GM23338 (cell line): ENCODE measurements around the gene MPPED1. TPM values are rescaled to one million over a fixed set of nuclear protein-coding genes. Genes with fewer than 3 reads are reported as not detected.

Experiments used
- ATAC-seq: fragments of 200-7000 bp; cut with Tn5 transposase; 3 replicates; pipeline ENCODE4 v1.9.1; 2020
- DNase-seq: peaks from one replicate; pipeline ENCODE4 v3.0.0-alpha.2; 2015; ENCODE audit warnings: low spot score
- H2AFZ ChIP-seq: fragments of 200-600 bp; sonication (generic); 2 replicates; pipeline ENCODE4 v1.8.0; 2016; ENCODE audit warnings: antibody characterized with exemption, mild to moderate bottlenecking, moderate library complexity
- H3F3A ChIP-seq: fragments of 200-600 bp; sonication (generic); replicated peaks from 2 replicates; pipeline ENCODE4 v1.8.0; 2017; ENCODE audit warnings: antibody characterized with exemption, mixed run types, low read depth
- H3K27ac ChIP-seq: fragments of 200-600 bp; sonication (generic); 2 replicates; pipeline ENCODE4 v1.6.1; 2016; ENCODE audit warnings: low read depth
- H3K27me3 ChIP-seq: fragments of 200-600 bp; sonication (generic); 2 replicates; pipeline ENCODE4 v1.8.0; 2016; ENCODE audit warnings: mild to moderate bottlenecking, mixed run types, moderate library complexity; ENCODE audit not compliant: insufficient read depth
- H3K36me3 ChIP-seq: fragments of 200-600 bp; sonication (generic); 2 replicates; pipeline ENCODE4 v1.8.0; 2016; ENCODE audit warnings: mild to moderate bottlenecking; ENCODE audit not compliant: insufficient read depth
- H3K4me1 ChIP-seq: fragments of 200-600 bp; sonication (generic); 2 replicates; pipeline ENCODE4 v1.8.0; 2016; ENCODE audit warnings: mild to moderate bottlenecking, moderate library complexity; ENCODE audit not compliant: insufficient read depth
- H3K4me2 ChIP-seq: fragments of 200-600 bp; sonication (generic); 2 replicates; pipeline ENCODE4 v1.7.1; 2017; ENCODE audit warnings: mixed run types
- H3K4me3 ChIP-seq: fragments of 200-600 bp; sonication (generic); 2 replicates; pipeline ENCODE4 v1.6.1; 2016; ENCODE audit warnings: mixed run types
- H3K79me2 ChIP-seq: fragments of 200-600 bp; sonication (generic); replicated peaks from 2 replicates; pipeline ENCODE4 v1.8.0; 2017; ENCODE audit warnings: mild to moderate bottlenecking; ENCODE audit not compliant: insufficient read depth
- H3K9me2 ChIP-seq: fragments of 200-600 bp; sonication (generic); 2 replicates; pipeline ENCODE4 v1.8.0; 2017; ENCODE audit not compliant: insufficient read depth
- H4K20me1 ChIP-seq: fragments of 200-600 bp; sonication (generic); replicated peaks from 2 replicates; pipeline ENCODE4 v1.8.0; 2017; ENCODE audit warnings: mild to moderate bottlenecking; ENCODE audit not compliant: insufficient read depth
- H3K27ac Mint-ChIP-seq: 2 replicates; pipeline ENCODE4 v1.8.0; 2020; ENCODE audit warnings: inconsistent platforms, mild to moderate bottlenecking, moderate library complexity, mixed read lengths
- H3K27me3 Mint-ChIP-seq: 3 replicates; pipeline ENCODE4 v1.8.0; 2022; ENCODE audit warnings: low read depth, mild to moderate bottlenecking, moderate library complexity, mixed read lengths, inconsistent platforms; ENCODE audit not compliant: insufficient read depth, poor library complexity
- H3K36me3 Mint-ChIP-seq: 3 replicates; pipeline ENCODE4 v1.8.0; 2021; ENCODE audit warnings: low read depth, mild to moderate bottlenecking, inconsistent platforms, moderate library complexity, mixed read lengths
- H3K4me1 Mint-ChIP-seq: 3 replicates; pipeline ENCODE4 v1.8.0; 2020; ENCODE audit warnings: mild to moderate bottlenecking, inconsistent platforms, mixed read lengths
- H3K4me3 Mint-ChIP-seq: 3 replicates; pipeline ENCODE4 v1.8.0; 2021; ENCODE audit warnings: moderate library complexity, mild to moderate bottlenecking, inconsistent platforms, mixed read lengths
- H3K9me3 Mint-ChIP-seq: 3 replicates; pipeline ENCODE4 v1.8.0; 2020; ENCODE audit warnings: moderate library complexity, mild to moderate bottlenecking, inconsistent platforms, mixed read lengths
- CREB1 ChIP-seq: fragments of 250-450 bp; sonication (Bioruptor Pico); IDR thresholded peaks from 2 replicates; pipeline ENCODE4 v1.5.0; 2020; ENCODE audit warnings: low read depth, mild to moderate bottlenecking, moderate library complexity
- EZH2phosphoT487 ChIP-seq: fragments of 200-600 bp; sonication (generic); IDR thresholded peaks from one replicate; pipeline ENCODE4 v1.8.1; 2018; ENCODE audit warnings: antibody characterized with exemption; ENCODE audit not compliant: unreplicated experiment
- JUNB ChIP-seq: IDR thresholded peaks from one replicate; pipeline ENCODE4 v1.6.1; 2016; ENCODE audit warnings: antibody characterized with exemption; ENCODE audit not compliant: unreplicated experiment
- NANOG ChIP-seq: IDR thresholded peaks from 2 replicates; pipeline ENCODE4 v1.6.1; 2016; ENCODE audit warnings: antibody characterized with exemption, borderline replicate concordance
- POLR2AphosphoS5 ChIP-seq: IDR thresholded peaks from 2 replicates; pipeline ENCODE4 v1.6.1; 2016; ENCODE audit warnings: antibody characterized with exemption, low read depth
- STAT1 ChIP-seq: IDR thresholded peaks from one replicate; pipeline ENCODE4 v1.6.1; 2016; ENCODE audit warnings: antibody characterized with exemption; ENCODE audit not compliant: unreplicated experiment
- ZNF114 ChIP-seq: fragments of 250-450 bp; sonication (Bioruptor Pico); IDR thresholded peaks from 2 replicates; pipeline ENCODE4 v1.5.0; 2020; ENCODE audit warnings: mild to moderate bottlenecking, moderate library complexity
- ZNF331 ChIP-seq: fragments of 250-450 bp; sonication (Bioruptor Pico); IDR thresholded peaks from 2 replicates; pipeline ENCODE4 v1.5.0; 2020; ENCODE audit warnings: low read depth, mild to moderate bottlenecking, moderate library complexity
- polyA plus RNA-seq: library from polyadenylated mRNA; unstranded; fragments of >200 nt; fragmentation: Nextera tagmentation; extraction: Ambion mirVana; gene quantifications from 2 replicates; pipeline ENCODE4 v1.2.1, GENCODE V29; 2016
- total RNA-seq: library from RNA; depleted of rRNA; stranded (reverse); fragments of >200 nt; shearing (Covaris generic); gene quantifications from 2 replicates; pipeline ENCODE4 v1.2.3, GENCODE V29; 2014
- TF ChIP-seq, protein P1 (sequence below), 2 experiments: fragments of 200-600 bp in 1 of 2; sonication (generic) in 1 of 2; conservative IDR thresholded peaks; 2 replicates each; pipeline versions ENCODE4 v1.5.1 to v1.6.1; 2016 to 2017; ENCODE audit warnings: antibody characterized with exemption in 2 of 2, low read depth in 2 of 2, mild to moderate bottlenecking in 2 of 2, moderate library complexity in 1 of 2
- TF ChIP-seq, protein P2 (sequence below): IDR thresholded peaks from one replicate; pipeline ENCODE4 v1.6.1; 2018; ENCODE audit warnings: antibody characterized with exemption; ENCODE audit not compliant: unreplicated experiment
- TF ChIP-seq, protein P3 (sequence below): fragments of 250-450 bp; sonication (Bioruptor Pico); IDR thresholded peaks from 2 replicates; pipeline ENCODE4 v1.5.0; 2020; ENCODE audit warnings: mild to moderate bottlenecking, moderate library complexity
- TF ChIP-seq, protein P4 (sequence below): IDR thresholded peaks from 2 replicates; pipeline ENCODE4 v1.6.1; 2016; ENCODE audit warnings: antibody characterized with exemption

The MPPED1 gene
- total and polyA plus RNA-seq, 2 experiments from 2014 or later: 0.56 TPM; not detected in 1

DNA sequence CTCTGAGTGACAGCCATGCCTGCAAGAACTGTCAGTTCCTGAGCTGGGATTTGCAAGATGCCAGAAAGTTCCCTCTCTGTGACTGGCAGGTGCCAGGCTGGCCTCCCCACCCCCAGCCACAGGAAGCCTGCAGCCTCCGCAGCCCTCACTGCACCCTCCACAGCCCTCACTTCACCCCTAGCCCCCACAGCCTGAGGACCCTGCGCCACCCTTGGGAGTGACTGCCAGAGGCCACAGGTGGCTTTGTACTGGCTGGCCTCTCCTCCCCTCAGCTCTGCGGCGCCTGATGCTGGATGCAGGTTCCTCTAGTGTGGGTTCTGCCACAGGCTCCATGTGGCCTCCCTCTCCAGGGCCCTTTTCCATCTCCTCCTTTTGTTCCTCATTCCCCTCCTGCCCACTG lies 28.7 kb downstream of the MPPED1 start:
- Histone ChIP-seq H3F3A (no peaks in the 10 kb centered on the region), H3K4me3 (no peak overlapping the region), H3K4me1 (no peaks in the 10 kb centered on the region), H3K27ac (no peak overlapping the region), H3K79me2 (no peaks in the 10 kb centered on the region), H3K36me3 (no peaks in the 10 kb centered on the region), H2AFZ (no peak overlapping the region), H3K27me3 (no peaks in the 10 kb centered on the region), H3K9me2 (no peaks in the 10 kb centered on the region), H3K4me2 (no peak overlapping the region), H4K20me1 (no peaks in the 10 kb centered on the region)
- no peak for DNase-seq
- Mint-ChIP-seq H3K4me3 (no peak overlapping the region), H3K27me3 (peaks cover 3% of the 10 kb centered on the region), H3K4me1 (peaks cover 16% of the 10 kb centered on the region), H3K36me3 (no peaks in the 10 kb centered on the region), H3K9me3 (no peaks in the 10 kb centered on the region), H3K27ac (no peak overlapping the region)
- no peak for ATAC-seq
- TF ChIP-seq CREB1 (CRISPR knock-in tag) (no peak), EZH2phosphoT487 (no peak), ZNF114 (CRISPR knock-in tag) (no peak), STAT1 (no peak), POLR2AphosphoS5 (no peak), JUNB (no peak), NANOG (no peak), ZNF331 (CRISPR knock-in tag) (no peak)
- TF ChIP-seq, protein P1, sequence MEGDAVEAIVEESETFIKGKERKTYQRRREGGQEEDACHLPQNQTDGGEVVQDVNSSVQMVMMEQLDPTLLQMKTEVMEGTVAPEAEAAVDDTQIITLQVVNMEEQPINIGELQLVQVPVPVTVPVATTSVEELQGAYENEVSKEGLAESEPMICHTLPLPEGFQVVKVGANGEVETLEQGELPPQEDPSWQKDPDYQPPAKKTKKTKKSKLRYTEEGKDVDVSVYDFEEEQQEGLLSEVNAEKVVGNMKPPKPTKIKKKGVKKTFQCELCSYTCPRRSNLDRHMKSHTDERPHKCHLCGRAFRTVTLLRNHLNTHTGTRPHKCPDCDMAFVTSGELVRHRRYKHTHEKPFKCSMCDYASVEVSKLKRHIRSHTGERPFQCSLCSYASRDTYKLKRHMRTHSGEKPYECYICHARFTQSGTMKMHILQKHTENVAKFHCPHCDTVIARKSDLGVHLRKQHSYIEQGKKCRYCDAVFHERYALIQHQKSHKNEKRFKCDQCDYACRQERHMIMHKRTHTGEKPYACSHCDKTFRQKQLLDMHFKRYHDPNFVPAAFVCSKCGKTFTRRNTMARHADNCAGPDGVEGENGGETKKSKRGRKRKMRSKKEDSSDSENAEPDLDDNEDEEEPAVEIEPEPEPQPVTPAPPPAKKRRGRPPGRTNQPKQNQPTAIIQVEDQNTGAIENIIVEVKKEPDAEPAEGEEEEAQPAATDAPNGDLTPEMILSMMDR (conservative IDR thresholded peaks at IDR 0.05; ENCODE audit: low read depth in 2 of 2): no peak
- TF ChIP-seq, protein P2, sequence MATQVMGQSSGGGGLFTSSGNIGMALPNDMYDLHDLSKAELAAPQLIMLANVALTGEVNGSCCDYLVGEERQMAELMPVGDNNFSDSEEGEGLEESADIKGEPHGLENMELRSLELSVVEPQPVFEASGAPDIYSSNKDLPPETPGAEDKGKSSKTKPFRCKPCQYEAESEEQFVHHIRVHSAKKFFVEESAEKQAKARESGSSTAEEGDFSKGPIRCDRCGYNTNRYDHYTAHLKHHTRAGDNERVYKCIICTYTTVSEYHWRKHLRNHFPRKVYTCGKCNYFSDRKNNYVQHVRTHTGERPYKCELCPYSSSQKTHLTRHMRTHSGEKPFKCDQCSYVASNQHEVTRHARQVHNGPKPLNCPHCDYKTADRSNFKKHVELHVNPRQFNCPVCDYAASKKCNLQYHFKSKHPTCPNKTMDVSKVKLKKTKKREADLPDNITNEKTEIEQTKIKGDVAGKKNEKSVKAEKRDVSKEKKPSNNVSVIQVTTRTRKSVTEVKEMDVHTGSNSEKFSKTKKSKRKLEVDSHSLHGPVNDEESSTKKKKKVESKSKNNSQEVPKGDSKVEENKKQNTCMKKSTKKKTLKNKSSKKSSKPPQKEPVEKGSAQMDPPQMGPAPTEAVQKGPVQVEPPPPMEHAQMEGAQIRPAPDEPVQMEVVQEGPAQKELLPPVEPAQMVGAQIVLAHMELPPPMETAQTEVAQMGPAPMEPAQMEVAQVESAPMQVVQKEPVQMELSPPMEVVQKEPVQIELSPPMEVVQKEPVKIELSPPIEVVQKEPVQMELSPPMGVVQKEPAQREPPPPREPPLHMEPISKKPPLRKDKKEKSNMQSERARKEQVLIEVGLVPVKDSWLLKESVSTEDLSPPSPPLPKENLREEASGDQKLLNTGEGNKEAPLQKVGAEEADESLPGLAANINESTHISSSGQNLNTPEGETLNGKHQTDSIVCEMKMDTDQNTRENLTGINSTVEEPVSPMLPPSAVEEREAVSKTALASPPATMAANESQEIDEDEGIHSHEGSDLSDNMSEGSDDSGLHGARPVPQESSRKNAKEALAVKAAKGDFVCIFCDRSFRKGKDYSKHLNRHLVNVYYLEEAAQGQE: no peak
- TF ChIP-seq, protein P3, sequence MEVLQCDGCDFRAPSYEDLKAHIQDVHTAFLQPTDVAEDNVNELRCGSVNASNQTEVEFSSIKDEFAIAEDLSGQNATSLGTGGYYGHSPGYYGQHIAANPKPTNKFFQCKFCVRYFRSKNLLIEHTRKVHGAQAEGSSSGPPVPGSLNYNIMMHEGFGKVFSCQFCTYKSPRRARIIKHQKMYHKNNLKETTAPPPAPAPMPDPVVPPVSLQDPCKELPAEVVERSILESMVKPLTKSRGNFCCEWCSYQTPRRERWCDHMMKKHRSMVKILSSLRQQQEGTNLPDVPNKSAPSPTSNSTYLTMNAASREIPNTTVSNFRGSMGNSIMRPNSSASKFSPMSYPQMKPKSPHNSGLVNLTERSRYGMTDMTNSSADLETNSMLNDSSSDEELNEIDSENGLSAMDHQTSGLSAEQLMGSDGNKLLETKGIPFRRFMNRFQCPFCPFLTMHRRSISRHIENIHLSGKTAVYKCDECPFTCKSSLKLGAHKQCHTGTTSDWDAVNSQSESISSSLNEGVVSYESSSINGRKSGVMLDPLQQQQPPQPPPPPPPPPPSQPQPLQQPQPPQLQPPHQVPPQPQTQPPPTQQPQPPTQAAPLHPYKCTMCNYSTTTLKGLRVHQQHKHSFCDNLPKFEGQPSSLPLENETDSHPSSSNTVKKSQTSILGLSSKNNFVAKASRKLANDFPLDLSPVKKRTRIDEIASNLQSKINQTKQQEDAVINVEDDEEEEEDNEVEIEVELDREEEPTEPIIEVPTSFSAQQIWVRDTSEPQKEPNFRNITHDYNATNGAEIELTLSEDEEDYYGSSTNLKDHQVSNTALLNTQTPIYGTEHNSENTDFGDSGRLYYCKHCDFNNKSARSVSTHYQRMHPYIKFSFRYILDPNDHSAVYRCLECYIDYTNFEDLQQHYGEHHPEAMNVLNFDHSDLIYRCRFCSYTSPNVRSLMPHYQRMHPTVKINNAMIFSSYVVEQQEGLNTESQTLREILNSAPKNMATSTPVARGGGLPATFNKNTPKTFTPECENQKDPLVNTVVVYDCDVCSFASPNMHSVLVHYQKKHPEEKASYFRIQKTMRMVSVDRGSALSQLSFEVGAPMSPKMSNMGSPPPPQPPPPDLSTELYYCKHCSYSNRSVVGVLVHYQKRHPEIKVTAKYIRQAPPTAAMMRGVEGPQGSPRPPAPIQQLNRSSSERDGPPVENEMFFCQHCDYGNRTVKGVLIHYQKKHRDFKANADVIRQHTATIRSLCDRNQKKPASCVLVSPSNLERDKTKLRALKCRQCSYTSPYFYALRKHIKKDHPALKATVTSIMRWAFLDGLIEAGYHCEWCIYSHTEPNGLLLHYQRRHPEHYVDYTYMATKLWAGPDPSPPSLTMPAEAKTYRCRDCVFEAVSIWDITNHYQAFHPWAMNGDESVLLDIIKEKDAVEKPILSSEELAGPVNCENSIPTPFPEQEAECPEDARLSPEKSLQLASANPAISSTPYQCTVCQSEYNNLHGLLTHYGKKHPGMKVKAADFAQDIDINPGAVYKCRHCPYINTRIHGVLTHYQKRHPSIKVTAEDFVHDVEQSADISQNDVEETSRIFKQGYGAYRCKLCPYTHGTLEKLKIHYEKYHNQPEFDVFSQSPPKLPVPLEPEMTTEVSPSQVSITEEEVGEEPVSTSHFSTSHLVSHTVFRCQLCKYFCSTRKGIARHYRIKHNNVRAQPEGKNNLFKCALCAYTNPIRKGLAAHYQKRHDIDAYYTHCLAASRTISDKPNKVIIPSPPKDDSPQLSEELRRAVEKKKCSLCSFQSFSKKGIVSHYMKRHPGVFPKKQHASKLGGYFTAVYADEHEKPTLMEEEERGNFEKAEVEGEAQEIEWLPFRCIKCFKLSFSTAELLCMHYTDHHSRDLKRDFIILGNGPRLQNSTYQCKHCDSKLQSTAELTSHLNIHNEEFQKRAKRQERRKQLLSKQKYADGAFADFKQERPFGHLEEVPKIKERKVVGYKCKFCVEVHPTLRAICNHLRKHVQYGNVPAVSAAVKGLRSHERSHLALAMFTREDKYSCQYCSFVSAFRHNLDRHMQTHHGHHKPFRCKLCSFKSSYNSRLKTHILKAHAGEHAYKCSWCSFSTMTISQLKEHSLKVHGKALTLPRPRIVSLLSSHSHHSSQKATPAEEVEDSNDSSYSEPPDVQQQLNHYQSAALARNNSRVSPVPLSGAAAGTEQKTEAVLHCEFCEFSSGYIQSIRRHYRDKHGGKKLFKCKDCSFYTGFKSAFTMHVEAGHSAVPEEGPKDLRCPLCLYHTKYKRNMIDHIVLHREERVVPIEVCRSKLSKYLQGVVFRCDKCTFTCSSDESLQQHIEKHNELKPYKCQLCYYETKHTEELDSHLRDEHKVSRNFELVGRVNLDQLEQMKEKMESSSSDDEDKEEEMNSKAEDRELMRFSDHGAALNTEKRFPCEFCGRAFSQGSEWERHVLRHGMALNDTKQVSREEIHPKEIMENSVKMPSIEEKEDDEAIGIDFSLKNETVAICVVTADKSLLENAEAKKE (CRISPR knock-in tag): no peak
- TF ChIP-seq, protein P4, sequence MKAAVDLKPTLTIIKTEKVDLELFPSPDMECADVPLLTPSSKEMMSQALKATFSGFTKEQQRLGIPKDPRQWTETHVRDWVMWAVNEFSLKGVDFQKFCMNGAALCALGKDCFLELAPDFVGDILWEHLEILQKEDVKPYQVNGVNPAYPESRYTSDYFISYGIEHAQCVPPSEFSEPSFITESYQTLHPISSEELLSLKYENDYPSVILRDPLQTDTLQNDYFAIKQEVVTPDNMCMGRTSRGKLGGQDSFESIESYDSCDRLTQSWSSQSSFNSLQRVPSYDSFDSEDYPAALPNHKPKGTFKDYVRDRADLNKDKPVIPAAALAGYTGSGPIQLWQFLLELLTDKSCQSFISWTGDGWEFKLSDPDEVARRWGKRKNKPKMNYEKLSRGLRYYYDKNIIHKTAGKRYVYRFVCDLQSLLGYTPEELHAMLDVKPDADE: no peak
